HG03039 (cell line): Measurements from ENCODE around the gene WDR73.
"Not testable (repeated sequence)": the region's sequence is repeated elsewhere in the genome, so short reads cannot be mapped to it uniquely, and the experiment has no call there.

Experiments used
- ATAC-seq: cut with Tn5 transposase; IDR thresholded peaks from one replicate; pipeline ENCODE4 v1.9.1; 2021; ENCODE audit warnings: mild to moderate bottlenecking, moderate library complexity; ENCODE audit not compliant: unreplicated experiment

Gene WDR73

GRCh38 chr15:84653910-84654688, at the start of gene WDR73:
Gene WDR73 (minus strand): TSS chr15:84654283. CDS start chr15:84654274, 9 bp downstream.
- ATAC-seq: peak; percentile 84

DNA sequence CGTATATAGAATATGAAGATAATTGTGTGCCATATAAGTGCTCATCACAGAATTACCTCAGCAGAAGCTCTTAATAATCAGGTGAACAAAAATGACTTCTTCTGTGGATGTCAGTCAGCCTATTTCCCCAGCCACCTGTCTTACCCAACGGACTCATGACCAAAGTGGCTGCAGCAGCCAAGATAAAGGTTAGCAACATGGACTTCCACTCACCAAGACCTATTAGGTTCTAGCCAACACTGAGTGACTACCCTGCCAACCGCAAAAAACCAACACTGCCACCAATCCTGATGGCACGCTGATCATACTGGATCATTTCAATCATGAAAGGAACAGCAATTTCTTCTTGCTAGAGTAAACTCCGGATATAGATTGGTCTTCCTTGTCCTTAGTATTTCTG, 49.7 kb upstream of the WDR73 start:
- no peak for ATAC-seq

- no peak for ATAC-seq
These were observed 48.9 kb upstream of the WDR73 start for GRCh38 chr15:84702961-84703482.

GRCh38 chr15:84699538-84700191, 45.6 kb upstream of the WDR73 start:
- ATAC-seq: no peak

GRCh38 chr15:84697236-84697990, 43.3 kb upstream of the WDR73 start:
- ATAC-seq: no peak

DNA sequence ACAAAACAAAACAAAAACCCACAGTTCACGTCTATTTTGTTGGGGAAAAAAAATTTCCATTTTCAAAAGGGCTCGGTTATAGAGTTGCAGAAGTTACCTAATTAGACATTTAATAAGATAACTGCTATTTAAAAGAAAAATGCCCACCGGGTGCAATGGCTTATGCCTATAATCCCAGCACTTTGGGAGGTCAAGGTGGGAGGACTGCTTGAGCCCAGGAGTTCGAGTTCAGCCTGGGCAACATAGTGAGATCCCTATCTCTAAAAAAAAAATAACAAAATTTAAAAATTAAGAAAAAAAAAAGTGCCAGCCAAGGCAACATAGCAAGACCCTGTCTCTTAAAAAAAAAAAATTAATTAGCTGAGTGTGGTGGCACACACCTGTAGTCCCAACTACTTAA, 42.7 kb upstream of the WDR73 start:
- no peak for ATAC-seq

GRCh38 chr15:84690342-84690741, 36.3 kb upstream of the WDR73 start:
- no peak for ATAC-seq

GRCh38 chr15:84689858-84690257, 35.8 kb upstream of the WDR73 start:
- ATAC-seq: no peak

DNA sequence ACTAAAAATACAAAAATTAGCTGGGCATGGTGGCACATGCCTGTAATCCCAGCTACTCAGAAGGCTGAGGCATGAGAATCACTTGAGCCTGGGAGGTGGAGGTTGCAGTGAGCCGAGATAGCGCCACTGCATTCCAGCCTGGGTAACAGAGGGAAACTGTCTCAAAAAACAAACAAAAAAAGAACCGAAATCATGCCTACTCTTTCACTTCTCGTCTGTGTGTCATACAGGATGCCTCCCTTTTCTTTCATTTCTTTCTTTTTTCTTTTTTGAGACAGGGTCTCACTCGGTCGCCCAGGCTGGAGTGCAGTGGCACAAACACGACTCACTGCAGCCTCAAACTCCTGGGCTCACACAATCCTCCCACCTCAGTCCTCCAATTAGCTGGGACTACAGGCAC, 32.4 kb upstream of the WDR73 start:
- ATAC-seq: not testable (repeated sequence)

- no peak for ATAC-seq
These were observed 31.2 kb upstream of the WDR73 start for GRCh38 chr15:84685304-84685703.

- no peak for ATAC-seq
These were observed 30.0 kb upstream of the WDR73 start for GRCh38 chr15:84684092-84684491.

GRCh38 chr15:84681831-84682230, 27.7 kb upstream of the WDR73 start:
- no peak for ATAC-seq

GRCh38 chr15:84671211-84671610, 17.1 kb upstream of the WDR73 start:
- ATAC-seq: no peak

DNA sequence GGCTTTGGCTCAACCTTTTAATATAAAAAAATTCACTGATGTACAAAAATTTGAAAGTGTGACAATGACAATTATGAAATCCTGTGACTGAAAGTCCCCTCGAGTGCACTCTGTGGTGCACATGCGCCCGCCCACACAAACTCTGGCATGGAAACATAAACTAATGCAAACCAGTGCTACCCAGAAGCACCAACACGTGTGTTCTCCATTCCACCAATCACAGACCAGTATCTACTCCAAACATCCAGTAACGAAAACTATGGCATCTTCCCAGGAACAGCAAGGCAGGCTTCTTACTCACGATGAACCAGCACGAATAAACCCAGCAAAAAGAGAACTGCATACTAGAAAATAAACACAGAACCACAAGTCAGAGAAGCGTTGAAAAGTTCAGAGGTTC, 15.6 kb upstream of the WDR73 start:
- ATAC-seq: no peak

DNA sequence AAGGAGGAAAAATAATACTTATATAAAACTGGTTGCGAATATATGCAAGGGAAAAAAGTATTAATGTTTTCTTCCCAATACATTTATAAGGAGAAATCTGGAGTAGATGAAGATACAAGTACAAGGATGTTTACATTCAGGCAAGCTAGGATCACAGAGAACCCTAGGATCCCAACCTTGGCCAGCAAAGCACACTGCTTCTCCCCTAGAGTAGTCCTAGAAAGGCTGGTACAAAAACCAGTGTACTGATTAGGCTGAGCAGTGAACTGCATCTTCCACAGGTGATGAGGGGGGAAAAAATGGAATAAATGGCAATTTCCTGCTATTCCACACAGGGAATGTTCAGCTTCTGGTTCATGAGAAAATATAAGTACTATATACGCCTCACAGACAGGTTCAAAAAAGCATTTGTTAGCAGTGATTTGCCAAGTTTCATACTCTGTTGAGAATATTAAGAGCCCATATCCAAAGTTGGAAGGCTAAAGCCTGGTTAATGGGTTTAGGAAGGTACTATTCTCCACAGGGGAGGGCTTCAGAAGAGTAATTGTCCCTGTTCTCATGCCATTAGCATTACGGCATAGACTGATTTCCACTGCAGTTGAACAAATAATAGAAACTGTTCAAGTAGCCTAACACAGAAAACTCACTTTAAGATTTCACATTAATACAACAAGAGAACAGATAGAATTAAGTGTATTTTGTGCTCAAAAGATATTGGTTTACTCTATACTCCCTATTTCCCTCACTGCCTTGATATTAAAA, 14.3 kb upstream of the WDR73 start:
- no peak for ATAC-seq

DNA sequence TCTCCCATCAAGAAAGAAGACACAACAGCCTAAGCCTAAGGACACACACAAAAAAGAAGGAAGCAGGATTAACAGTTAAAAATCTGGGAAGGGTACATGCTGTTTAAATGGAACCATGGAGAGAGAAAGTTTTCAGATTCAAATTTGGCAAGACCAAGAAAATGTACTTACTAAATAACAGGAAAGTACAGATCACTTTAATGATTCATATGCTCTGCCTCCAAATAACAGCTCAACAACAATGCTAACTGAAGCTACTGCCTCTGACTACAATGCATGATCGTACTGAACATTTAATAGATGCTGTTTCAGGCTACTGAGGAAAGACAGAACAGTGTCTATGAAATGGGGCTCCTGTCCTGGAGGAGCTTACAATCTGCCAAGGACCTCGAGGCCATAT, 12.3 kb upstream of the WDR73 start:
- no peak for ATAC-seq

DNA sequence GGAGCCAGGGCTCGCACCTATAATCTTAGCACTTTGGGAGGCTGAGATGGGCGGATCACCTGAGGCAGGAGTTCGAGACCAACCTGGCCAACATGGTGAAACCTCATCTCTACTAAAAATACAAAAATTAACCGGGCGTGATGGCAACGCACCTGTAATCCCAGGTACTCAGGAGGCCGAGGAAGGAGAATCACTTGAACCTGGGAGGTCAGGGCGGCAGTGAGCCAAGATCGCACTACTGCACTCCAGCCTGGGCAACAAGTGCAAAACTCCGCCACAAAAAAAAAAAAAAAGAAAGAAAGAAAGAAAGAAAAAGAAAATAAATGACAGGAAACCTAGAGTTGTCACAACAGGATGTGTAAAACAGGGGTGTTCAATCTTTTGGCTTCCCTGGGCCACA, 6.9 kb upstream of the WDR73 start:
- no peak for ATAC-seq

DNA sequence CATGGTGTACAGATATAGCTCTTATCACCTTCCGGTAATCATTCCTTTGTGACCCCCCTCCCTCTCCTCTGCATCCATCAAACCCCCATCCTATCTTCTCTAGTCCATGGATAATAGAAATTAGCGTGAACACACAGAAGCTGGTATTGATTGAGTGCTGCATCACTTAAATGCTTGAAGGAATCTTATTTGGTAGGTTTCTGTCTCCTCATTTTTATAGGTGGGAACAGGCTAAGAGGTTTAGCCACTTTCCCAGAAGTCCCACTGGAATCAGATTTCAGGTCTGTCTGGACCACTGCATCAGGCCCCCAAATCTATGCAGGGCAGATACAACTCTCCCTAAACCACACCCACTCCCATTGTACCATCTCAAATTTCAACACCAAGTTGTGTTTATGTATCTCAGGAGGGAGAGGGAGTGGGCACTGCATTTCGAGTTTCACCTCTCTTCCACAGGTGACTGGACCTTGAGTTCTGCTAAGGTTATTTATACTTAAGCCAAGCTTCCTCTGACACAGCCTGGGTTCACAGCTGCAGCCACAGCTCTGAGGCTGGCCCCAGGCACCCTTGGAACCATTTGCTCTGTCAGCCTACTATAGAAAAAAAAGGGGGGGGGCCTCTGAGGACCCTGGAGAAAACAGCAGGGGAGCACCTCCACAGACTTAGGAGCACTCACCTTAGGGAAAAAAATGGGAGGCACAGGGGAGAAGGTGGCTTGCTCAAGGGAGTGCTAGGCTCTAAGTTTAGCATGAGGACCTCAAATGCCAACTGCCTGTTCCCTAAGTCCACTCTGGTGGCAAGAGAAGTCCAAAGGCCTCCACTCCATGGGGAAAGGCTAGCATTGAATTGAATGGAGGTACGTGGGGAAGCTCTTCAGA, 6.1 kb upstream of the WDR73 start:
- no peak for ATAC-seq

- ATAC-seq: no peak
These were observed 4.8 kb upstream of the WDR73 start for GRCh38 chr15:84658788-84659411.
